H54 (cell line): ENCODE measurements around the gene SLC25A34.

Experiments
- DNase-seq: peaks from one replicate; pipeline ENCODE4 v3.0.0; 2011; ENCODE audit warnings: low spot score, mixed read lengths; ENCODE audit not compliant: insufficient read length
- FAIRE-seq: peaks from 3 replicates; lab custom pipeline; 2011; peaks lifted over from hg19 to GRCh38; lab: Jason Lieb, UNC
- POLR2A ChIP-seq: IDR thresholded peaks from 2 replicates; pipeline ENCODE4 v1.6.1; 2011; ENCODE audit warnings: low read depth, mild to moderate bottlenecking, low read length

SLC25A34 gene

GRCh38 chr1:15704526-15705183 is 31.4 kb upstream of the SLC25A34 start:
- TF ChIP-seq POLR2A: no peak
- FAIRE-seq: no peak
- DNase-seq: no peak

DNA sequence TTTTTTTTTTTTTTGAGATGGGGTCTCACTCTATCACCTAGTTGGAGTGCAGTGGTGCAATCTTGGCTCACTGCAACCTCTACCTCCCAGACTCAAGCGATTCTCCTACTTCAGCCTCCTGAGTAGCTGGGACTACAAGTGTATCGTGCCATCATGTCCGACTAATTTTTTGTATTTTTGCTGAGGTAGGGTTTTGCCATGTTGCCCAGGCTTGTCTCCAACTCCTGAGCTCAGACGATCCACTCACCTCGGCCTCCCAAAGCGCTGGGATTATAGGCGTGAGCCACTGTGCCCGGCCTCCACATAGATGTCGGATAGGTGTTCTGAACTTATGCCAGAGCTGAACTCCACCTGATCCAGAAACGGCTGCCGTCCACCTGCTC is 30.9 kb upstream of the SLC25A34 start:
- DNase-seq (no peak), FAIRE-seq (no peak)
- no peak for TF ChIP-seq POLR2A

DNA sequence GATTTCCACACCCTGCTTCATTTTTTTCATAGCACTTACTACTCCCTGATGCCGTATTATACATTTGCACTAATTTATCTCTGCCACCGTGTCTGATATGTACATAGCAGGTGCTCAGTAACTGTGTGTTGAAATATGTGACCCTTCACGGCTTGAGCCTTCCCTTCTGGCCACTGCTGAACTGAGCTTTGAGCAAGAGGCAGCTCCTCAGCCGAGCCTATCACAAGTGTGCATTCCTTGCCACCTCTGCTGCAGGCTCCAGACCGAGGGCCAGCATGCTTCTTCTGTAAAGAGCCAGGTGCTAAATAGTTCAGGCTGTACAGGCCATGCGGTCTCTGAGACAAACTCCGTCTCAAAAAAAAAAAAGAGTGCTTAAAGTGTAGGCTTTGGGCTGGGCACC is 29.3 kb upstream of the SLC25A34 start:
- no peak for TF ChIP-seq POLR2A
- no peak for DNase-seq
- no peak for FAIRE-seq

DNA sequence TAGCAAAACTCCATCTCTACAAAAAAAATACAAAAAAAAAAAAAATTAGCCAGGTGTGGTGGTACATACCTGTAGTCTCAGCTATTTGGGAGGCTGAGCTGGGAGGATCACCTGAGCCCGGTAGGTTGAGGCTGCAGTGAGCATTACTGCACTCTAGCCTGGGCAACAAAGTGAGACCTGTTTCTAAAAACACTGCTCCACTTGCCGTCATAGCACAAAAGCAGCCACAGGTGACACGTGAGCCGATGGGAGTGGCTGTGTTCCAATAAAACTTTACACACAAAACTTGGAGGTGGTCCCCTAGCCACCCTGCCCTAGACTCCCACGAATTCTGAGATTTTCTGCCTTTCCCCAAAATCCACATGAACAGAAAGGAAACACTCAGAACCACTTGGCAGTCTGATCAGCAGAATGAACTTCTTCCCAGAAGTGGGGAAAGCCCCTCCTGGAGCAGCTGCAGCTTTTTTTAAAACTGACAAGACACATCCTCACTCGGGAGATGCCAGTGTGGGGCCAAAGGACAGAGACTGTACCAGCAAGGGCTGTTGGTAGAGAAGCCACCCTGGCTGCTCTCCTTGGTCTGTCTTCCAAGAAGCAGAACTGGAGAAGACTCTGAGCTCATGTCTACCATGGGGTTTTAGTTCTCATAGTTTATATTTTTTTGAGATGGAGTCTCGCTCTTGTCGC is 28.7 kb upstream of the SLC25A34 start:
- FAIRE-seq: no peak
- DNase-seq: no peak
- no peak for TF ChIP-seq POLR2A

- DNase-seq: no peak
- no peak for FAIRE-seq
- TF ChIP-seq POLR2A: no peak
Observed at GRCh38 chr1:15708486-15709137, 27.4 kb upstream of the SLC25A34 start.

DNA sequence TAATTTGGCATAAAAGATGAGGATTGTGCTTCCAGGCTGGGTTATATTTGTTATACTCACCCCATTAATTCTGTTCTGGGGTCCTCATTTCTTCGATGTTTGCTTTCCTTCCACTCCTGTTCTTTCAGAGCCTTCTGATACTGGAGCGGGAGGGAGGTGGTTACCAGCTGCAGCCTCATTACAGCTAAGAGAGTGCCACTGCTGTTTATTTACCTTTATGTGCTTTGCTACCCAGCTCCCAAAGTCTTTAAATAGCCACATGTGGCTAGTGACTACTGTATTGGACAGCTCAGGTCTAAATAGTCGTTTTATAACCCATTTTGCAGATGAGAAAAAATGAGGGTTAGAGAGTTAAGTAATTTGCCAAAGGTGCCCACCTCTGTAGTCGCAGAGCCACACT is 26.8 kb upstream of the SLC25A34 start:
- FAIRE-seq: no peak
- DNase-seq: no peak
- TF ChIP-seq POLR2A: no peak

DNA sequence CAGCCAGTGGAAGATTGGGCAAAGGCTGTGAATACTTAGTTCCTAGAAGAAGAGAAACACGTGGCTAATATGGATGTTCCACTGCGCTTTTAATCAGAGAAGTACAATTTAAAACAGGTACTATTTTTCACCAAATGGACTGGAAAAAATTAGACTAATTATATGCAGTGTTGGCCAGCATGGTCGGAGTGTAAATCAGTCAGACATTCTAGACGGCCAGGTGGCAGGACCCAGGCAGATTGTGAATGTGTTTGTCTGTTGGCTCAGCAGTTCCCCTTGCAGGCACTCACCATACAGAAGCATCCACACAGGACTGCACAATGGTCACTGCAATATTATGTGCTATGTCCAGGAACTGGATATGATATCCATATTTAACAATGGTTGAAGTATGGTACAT is 23.9 kb upstream of the SLC25A34 start:
- no peak for FAIRE-seq
- no peak for TF ChIP-seq POLR2A
- no peak for DNase-seq

DNA sequence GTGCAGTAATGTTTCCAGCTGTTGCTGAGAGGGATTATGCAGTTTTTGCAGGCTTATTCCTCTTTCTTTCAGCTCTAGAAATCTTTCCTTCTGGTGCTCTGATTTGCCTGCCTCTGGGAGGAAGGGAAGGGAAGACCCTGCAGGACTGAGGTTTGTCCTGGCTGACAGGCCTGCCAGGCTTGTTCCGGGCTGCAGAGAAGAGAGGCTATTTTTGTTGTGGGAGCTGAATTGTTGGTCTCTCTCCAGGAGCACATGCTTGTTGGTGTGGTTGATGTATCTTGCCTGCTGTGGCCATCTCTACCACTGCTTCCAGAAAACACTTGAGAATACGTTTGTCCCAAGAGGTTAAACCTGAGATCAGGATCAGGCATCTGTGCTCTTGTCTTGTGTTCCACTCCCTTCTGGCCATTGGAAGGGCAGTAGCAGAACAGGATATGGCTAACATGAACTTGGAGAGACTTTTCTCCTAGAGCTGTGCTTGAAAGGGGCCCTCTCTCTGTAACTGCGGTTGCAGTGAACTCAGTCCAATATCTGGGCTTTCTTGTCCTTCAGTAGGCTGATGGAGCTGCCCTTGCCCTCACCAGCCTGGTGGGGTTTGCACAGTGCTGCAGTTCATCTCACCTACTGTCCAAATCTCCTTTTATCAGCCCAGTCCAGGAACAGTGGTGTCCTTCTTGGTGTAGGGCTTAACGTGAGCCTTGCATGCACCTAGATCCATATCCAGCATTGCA is 21.5 kb upstream of the SLC25A34 start:
- FAIRE-seq (no peak), DNase-seq (no peak)
- no peak for TF ChIP-seq POLR2A

DNA sequence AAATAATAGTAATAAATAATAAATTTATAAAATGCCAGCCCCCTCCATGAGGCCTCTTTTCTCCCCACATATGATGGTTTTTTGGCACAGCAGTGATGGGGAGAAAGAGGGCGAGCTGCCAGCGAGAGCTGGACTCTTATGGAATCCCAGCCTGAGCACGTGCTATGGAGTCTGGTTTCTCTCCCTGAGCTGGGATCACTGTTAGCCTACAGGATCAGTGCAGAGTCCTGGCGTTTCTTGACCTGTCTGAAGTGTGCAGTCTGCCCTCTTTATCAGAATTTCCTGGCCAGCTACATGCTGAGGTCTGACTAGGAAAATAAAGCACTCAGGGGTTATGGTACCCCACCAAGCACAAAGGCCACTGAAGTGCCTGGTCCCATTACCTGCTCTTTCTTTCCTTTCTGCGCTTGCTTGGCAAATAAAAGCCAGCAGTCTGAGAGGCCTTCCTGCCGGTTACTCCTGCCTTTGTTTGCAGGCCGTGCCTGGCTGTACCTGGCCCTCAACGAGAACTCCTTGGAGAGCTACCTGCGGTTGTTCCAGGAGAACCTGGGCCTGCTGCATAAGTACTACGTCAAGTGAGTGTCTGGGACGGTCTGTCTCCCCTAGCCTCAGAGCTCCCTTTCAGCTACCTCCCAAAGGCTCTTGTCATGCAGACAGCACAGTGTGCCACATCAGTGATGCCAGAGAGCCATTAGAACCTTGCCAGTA is 18.5 kb upstream of the SLC25A34 start:
- no peak for DNase-seq
- FAIRE-seq: no peak
- TF ChIP-seq POLR2A: no peak

GRCh38 chr1:15718199-15718601 is 17.9 kb upstream of the SLC25A34 start:
- TF ChIP-seq POLR2A: no peak
- DNase-seq (no peak), FAIRE-seq (no peak)

- DNase-seq: no peak
Observed at GRCh38 chr1:15719381-15720120, 16.5 kb upstream of the SLC25A34 start.

DNA sequence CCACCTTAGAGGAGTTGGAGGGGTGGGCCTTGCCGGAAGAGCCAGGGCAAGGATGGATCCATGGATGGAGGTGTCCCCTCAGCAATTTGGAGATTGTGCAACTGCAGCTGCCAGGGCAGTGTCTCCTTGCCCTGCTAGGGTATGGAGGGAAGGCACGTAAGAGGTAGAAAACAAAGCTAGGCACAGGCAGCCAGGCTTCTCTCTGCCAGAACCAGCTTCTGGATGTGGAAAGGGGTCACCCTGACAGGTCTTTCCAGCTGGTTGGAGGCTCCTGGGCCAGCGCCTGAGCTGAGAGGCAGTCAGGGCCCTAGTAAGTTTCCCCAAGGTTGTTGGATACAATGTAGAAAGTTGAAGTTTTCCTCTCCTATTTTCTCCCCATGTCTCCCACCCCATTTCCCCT is 15.2 kb upstream of the SLC25A34 start:
- no peak for FAIRE-seq
- no peak for TF ChIP-seq POLR2A
- no peak for DNase-seq

More at GRCh38 chr1:15719381-15720120, 16.5 kb upstream of the SLC25A34 start:
- no peak for FAIRE-seq
- TF ChIP-seq POLR2A: no peak

DNA sequence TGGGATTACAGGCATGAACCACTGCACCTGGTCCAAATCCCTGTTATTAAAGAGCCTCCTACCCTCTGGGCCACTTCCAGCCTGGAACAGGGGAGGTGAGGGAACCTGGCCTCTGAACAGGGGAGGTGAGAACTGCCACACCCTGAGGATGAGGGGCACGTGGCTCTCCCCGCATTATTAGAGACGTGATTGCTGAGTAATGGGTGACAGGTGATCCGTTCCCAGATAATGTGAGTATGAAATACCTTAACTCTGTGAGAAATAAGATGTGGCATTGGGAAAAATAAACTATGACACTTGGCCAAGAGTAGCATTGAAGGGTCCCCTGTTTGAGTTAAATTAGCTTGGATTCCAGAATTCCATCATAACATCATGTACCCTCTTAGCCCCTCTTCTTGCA is 13.6 kb upstream of the SLC25A34 start:
- no peak for TF ChIP-seq POLR2A
- DNase-seq (no peak), FAIRE-seq (no peak)
